Measurements from ENCODE around the gene RORB. TPM values are rescaled to one million over a fixed set of nuclear protein-coding genes. Genes with fewer than 3 reads are reported as not detected.

RORB gene
- total RNA-seq, 1 donor from 2014 or later, result 3.4 TPM

GRCh38 chr9:74674077-74674476 is 176.9 kb downstream of the RORB start:
- no peak overlapping the region for H3K4me3 ChIP-seq

DNA sequence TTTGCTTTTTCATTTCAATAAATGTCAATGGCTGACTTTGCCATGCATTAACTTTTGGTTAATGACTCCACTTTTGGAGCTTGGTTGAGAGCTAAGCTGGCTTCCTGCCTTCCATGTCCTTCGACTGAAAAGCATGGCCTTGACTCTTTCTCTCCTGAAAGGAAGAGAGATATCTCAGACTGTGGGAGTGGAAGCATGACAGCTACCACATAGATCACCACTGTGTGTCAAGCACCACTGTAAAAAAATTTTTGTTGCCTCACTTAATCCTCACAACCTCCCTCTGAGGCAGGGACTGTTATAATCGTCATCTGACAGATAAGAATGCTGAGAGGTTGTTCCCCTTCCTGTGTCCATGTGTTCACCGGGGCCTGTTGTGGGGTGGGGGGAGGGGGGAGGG is 184.8 kb downstream of the RORB start:
- no peaks in the 10 kb centered on the region for H3K9me3 ChIP-seq
- DNase-seq (no peak), ATAC-seq (no peak)
- no peaks in the 10 kb centered on the region for H3K4me1 ChIP-seq
- intact Hi-C loops (cut with DNase I), result no loop called here
- H3K36me3 ChIP-seq, result no peaks in the 10 kb centered on the region
- H3K27ac ChIP-seq, result no peak overlapping the region
- H3K27me3 ChIP-seq (ENCODE audit: low read depth), result no peaks in the 10 kb centered on the region
- TF ChIP-seq CTCF (IDR thresholded peaks at IDR 0.05), result no peak
- H3K4me3 ChIP-seq, result no peak overlapping the region

More at GRCh38 chr9:74674077-74674476, 176.9 kb downstream of the RORB start:
- no peaks in the 10 kb centered on the region for H3K36me3 ChIP-seq
- H3K27me3 ChIP-seq (ENCODE audit: low read depth), result no peaks in the 10 kb centered on the region
- no peaks in the 10 kb centered on the region for H3K9me3 ChIP-seq
- H3K4me1 ChIP-seq, result no peaks in the 10 kb centered on the region
- intact Hi-C loops (cut with DNase I), result no loop called here
- no peak overlapping the region for H3K27ac ChIP-seq
- no peak for TF ChIP-seq CTCF (IDR thresholded peaks at IDR 0.05)
- no peak for ATAC-seq
- DNase-seq, result no peak

- no peak overlapping the region for H3K27ac ChIP-seq
- intact Hi-C loops (cut with DNase I), result no loop called here
- no peaks in the 10 kb centered on the region for H3K9me3 ChIP-seq
- H3K4me1 ChIP-seq, result no peaks in the 10 kb centered on the region
- peak in 1 of 2 donors; percentile 13 for ATAC-seq
- no peaks in the 10 kb centered on the region for H3K27me3 ChIP-seq (ENCODE audit: low read depth)
- TF ChIP-seq CTCF (IDR thresholded peaks at IDR 0.05), result no peak
- no peak overlapping the region for H3K4me3 ChIP-seq
- H3K36me3 ChIP-seq, result no peaks in the 10 kb centered on the region
- DNase-seq, result no peak
These were observed 186.2 kb downstream of the RORB start for GRCh38 chr9:74683322-74683721.

GRCh38 chr9:74691058-74691457 is 193.9 kb downstream of the RORB start:
- Histone ChIP-seq H3K4me3 (no peak overlapping the region), H3K4me1 (no peaks in the 10 kb centered on the region), H3K36me3 (no peaks in the 10 kb centered on the region), H3K9me3 (no peaks in the 10 kb centered on the region), H3K27ac (no peak overlapping the region), H3K27me3 (ENCODE audit: low read depth) (peaks cover 4% of the 10 kb centered on the region)
- intact Hi-C loops (cut with DNase I), result no loop called here
- no peak for TF ChIP-seq CTCF (IDR thresholded peaks at IDR 0.05)
- DNase-seq (no peak), ATAC-seq (no peak)

DNA sequence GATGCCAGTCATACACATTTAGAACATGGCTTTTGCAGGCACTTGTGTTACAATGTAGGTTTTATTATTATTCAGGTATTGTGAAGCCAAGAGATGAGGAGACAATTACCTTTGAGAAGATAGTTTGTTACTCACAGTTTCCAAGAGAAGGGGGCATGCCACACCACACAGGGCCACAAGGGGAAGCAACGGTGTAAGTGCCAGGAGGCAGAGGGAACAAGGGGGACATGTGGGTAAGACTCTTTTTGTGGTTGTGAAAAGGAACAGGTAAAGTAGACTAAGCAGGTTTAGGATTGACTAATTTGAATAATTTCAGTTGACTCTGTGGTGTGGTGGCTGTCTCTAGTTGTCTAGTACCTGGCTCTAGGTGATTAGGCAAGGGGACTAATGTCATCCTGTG is 199.4 kb downstream of the RORB start:
- ATAC-seq (no peak), DNase-seq (no peak)
- no peak for TF ChIP-seq CTCF (IDR thresholded peaks at IDR 0.05)
- no peaks in the 10 kb centered on the region for H3K4me1 ChIP-seq
- intact Hi-C loops (cut with DNase I), result no loop called here
- no peak overlapping the region for H3K4me3 ChIP-seq
- H3K27ac ChIP-seq, result no peak overlapping the region
- no peaks in the 10 kb centered on the region for H3K9me3 ChIP-seq
- no peaks in the 10 kb centered on the region for H3K36me3 ChIP-seq
- peaks cover 4% of the 10 kb centered on the region for H3K27me3 ChIP-seq (ENCODE audit: low read depth)

GRCh38 chr9:74697535-74697934 is 200.4 kb downstream of the RORB start:
- H3K27ac ChIP-seq, result no peak overlapping the region

More at GRCh38 chr9:74697535-74697934, 200.4 kb downstream of the RORB start:
- Histone ChIP-seq H3K27me3 (ENCODE audit: low read depth) (no peaks in the 10 kb centered on the region), H3K9me3 (no peaks in the 10 kb centered on the region), H3K4me3 (no peak overlapping the region), H3K36me3 (no peaks in the 10 kb centered on the region), H3K4me1 (no peaks in the 10 kb centered on the region)
- no peak for TF ChIP-seq CTCF (IDR thresholded peaks at IDR 0.05)
- DNase-seq (no peak), ATAC-seq (no peak)
- intact Hi-C loops (cut with DNase I), result no loop called here
